ENCODE measurements around the gene RAB3GAP1. TPM values are rescaled to one million over a fixed set of nuclear protein-coding genes. Genes with fewer than 3 reads are reported as not detected.

Gene RAB3GAP1
- total and polyA plus RNA-seq, 12 donors = 12.9 to 48.5 (median 33.8) TPM

DNA sequence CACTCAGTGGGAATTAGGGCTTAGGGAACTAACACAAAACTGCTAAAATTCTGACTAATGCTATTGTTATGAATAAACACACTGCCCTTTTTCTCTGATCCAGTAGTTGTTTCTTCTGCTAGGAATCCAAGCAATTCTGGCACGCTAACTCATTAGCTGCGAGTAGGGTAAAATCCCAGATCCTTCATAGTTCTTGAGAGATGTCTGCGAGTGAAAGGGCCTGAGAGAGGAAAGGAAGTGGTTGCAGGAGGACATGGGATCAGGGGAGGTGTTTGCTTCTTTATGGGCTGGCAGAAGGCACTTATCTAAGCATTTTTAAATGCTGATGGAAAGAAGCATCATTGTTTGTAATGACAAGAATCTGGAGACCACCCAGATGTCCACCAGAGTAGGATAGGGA is 14.3 kb upstream of the RAB3GAP1 start:
- no peaks in the 10 kb centered on the region for H3K36me3 ChIP-seq (replicated peaks in 1 of 2)
- 75 to 89% (median 83%) methylated on average over 3 of the region's 3 CpGs for WGBS, 4 donors
- intact Hi-C loops (cut with DNase I) = no loop called here
- H3K4me1 ChIP-seq (replicated peaks in 1 of 2) = no peaks in the 10 kb centered on the region
- DNase-seq = no peak
- H3K9me3 ChIP-seq (replicated peaks in 1 of 3) = no peaks in the 10 kb centered on the region
- no peak overlapping the region for H3K4me3 ChIP-seq
- TF ChIP-seq, protein P1, sequence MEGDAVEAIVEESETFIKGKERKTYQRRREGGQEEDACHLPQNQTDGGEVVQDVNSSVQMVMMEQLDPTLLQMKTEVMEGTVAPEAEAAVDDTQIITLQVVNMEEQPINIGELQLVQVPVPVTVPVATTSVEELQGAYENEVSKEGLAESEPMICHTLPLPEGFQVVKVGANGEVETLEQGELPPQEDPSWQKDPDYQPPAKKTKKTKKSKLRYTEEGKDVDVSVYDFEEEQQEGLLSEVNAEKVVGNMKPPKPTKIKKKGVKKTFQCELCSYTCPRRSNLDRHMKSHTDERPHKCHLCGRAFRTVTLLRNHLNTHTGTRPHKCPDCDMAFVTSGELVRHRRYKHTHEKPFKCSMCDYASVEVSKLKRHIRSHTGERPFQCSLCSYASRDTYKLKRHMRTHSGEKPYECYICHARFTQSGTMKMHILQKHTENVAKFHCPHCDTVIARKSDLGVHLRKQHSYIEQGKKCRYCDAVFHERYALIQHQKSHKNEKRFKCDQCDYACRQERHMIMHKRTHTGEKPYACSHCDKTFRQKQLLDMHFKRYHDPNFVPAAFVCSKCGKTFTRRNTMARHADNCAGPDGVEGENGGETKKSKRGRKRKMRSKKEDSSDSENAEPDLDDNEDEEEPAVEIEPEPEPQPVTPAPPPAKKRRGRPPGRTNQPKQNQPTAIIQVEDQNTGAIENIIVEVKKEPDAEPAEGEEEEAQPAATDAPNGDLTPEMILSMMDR (IDR thresholded peaks at IDR 0.05) = no peak
- no peak for TF ChIP-seq POLR2A (IDR thresholded peaks at IDR 0.05)
- H3K27me3 ChIP-seq = no peaks in the 10 kb centered on the region
- no peak overlapping the region for H3K27ac ChIP-seq

DNA sequence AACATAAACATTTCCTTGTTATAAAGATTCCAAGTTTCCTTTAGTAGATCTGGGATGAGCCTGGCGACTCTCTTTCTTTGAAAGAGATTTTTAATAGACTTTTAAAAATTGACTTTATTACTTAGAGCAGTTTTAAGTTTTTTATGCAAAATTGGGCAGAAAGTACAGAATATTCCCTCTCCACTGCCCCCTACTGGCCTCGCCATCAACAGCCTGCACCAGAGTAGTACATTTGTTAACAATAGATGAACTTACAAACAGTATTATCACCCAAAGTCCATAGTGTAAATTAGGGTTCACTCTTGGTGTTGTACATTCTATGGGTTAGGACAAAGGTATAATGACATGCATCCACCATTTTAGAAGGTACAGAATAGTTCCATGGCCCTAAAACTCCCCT is 8.7 kb upstream of the RAB3GAP1 start:
- WGBS, 4 donors = 55 to 72% (median 59%) methylated on average over 2 of the region's 2 CpGs
- TF ChIP-seq, protein P1 (IDR thresholded peaks at IDR 0.05) = peak in 5 of 6 experiments; percentile 10 to 49 (median 29)
- no peak for TF ChIP-seq POLR2A (IDR thresholded peaks at IDR 0.05)
- H3K4me3 ChIP-seq = no peak overlapping the region
- DNase-seq = peak in 1 of 7 donors; percentile 14
- H3K9me3 ChIP-seq (replicated peaks in 1 of 3) = no peaks in the 10 kb centered on the region
- no peaks in the 10 kb centered on the region for H3K27me3 ChIP-seq
- intact Hi-C loops (cut with DNase I) = no loop called here
- no peaks in the 10 kb centered on the region for H3K4me1 ChIP-seq (replicated peaks in 1 of 2)
- no peaks in the 10 kb centered on the region for H3K36me3 ChIP-seq (replicated peaks in 1 of 2)
- no peak overlapping the region for H3K27ac ChIP-seq

DNA sequence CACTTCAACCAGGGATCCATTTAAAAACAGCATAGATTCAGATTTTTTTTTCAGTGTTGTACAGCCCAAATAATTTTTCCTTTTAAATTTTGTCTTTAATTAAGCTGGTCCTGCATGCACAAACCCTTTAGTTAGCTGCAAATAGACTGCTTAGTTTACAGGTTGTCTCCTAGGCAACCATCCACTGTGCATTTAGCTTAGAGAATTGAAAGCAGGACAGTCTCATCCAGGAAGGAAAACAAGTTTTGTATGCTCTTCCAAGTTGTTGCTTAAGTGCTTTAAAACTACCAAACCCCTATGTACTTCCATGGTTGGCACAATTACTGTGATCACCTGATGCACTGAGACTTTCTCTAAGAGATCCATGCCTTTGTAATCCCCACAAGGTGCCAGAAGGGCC is 4.8 kb upstream of the RAB3GAP1 start, which contains the start of gene MAP3K19:
Gene MAP3K19, minus strand, starts transcription at position 148 of the 400 bp plus-strand sequence. CDS start 22,800 bp downstream, outside the sequence.
- intact Hi-C loops (cut with DNase I) = no loop called here
- DNase-seq = no peak
- Histone ChIP-seq H3K27ac (no peak within 1 kb of the TSS), H3K36me3 (replicated peaks in 1 of 2) (no peaks in the 10 kb centered on the region), H3K9me3 (replicated peaks in 1 of 3) (no peaks in the 10 kb centered on the region), H3K4me1 (replicated peaks in 1 of 2) (peaks cover 0 to 6% of the 10 kb centered on the region in 2 donors), H3K27me3 (no peaks in the 10 kb centered on the region), H3K4me3 (no peak within 1 kb of the TSS)
- TF ChIP-seq, protein P1 (IDR thresholded peaks at IDR 0.05) = no peak
- no peak for TF ChIP-seq POLR2A (IDR thresholded peaks at IDR 0.05)

DNA sequence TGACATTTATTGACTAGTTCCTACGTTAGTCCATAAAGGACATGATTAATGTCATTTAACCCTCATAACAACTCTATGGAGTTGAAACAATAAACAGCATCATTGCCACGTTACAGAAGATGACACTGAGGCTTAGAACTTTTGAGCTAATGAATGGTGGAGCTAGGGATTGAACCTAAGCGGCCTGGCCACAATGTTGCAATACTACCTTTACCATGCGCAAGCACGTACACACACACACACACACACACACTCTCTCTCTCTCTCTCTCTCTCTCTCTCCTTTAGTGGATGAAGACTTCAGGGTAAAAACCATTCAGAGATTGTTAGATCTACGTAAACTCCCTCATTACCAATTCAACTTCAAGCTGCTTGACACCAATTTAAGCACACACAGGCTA is 4.0 kb upstream of the RAB3GAP1 start:
- no peaks in the 10 kb centered on the region for H3K27me3 ChIP-seq
- H3K4me1 ChIP-seq (replicated peaks in 1 of 2) = peaks cover 3 to 9% of the 10 kb centered on the region in 2 donors
- H3K27ac ChIP-seq = no peak overlapping the region
- intact Hi-C loops (cut with DNase I) = no loop called here
- WGBS, 4 donors = 76 to 83% (median 82%) methylated on average over 6 of the region's 6 CpGs
- TF ChIP-seq, protein P1 (IDR thresholded peaks at IDR 0.05) = no peak
- no peak for TF ChIP-seq POLR2A (IDR thresholded peaks at IDR 0.05)
- no peaks in the 10 kb centered on the region for H3K9me3 ChIP-seq (replicated peaks in 1 of 3)
- no peaks in the 10 kb centered on the region for H3K36me3 ChIP-seq (replicated peaks in 1 of 2)
- DNase-seq = no peak
- no peak overlapping the region for H3K4me3 ChIP-seq

Measured in adrenal gland (tissue), 12 donors.